Gastrocnemius medialis (tissue), 4 donors: ENCODE data around the gene AXIN1.

ENCODE experiments used
- POLR2A ChIP-seq, 2 donors: fragments of 450-650 bp; IDR thresholded peaks; one replicate each; pipeline ENCODE4 v1.6.1; 2017; ENCODE audit warnings: antibody characterized with exemption in 2 of 2, mild to moderate bottlenecking in 2 of 2, moderate library complexity in 2 of 2
- TF ChIP-seq, protein P1 (sequence below), 5 experiments: fragments of 450-650 bp in 3 of 5; fragments of 200-600 bp in 2 of 5; sonication (generic) in 2 of 5; IDR thresholded peaks in 4 of 5; conservative IDR thresholded peaks in 1 of 5; 1 replicate in 4 of 5; 2 replicates in 1 of 5; pipeline ENCODE4 v1.5.1; 2016 to 2019; ENCODE audit warnings: antibody characterized with exemption in 5 of 5, mild to moderate bottlenecking in 3 of 5, moderate library complexity in 3 of 5

DNA sequence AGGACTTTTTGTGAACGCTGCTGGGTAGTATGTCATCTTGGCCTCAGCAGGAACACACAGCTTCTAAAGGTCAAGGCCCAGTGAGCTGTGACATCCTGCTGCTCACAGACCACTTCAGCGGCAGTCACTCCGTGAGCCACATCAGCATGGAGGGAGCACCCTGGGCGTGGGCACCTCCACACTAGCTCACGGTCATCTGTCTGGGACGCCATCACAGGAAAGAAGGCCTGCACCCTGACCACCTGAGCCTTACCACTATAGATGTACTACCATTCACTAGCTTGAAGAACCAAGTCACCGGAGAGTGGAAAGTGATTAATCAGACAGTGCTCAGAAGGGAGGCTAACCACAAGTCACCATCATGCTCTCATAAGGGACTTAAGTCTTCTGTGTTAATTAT, 3.3 kb downstream of the AXIN1 start:
- TF ChIP-seq, protein P1, sequence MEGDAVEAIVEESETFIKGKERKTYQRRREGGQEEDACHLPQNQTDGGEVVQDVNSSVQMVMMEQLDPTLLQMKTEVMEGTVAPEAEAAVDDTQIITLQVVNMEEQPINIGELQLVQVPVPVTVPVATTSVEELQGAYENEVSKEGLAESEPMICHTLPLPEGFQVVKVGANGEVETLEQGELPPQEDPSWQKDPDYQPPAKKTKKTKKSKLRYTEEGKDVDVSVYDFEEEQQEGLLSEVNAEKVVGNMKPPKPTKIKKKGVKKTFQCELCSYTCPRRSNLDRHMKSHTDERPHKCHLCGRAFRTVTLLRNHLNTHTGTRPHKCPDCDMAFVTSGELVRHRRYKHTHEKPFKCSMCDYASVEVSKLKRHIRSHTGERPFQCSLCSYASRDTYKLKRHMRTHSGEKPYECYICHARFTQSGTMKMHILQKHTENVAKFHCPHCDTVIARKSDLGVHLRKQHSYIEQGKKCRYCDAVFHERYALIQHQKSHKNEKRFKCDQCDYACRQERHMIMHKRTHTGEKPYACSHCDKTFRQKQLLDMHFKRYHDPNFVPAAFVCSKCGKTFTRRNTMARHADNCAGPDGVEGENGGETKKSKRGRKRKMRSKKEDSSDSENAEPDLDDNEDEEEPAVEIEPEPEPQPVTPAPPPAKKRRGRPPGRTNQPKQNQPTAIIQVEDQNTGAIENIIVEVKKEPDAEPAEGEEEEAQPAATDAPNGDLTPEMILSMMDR (IDR thresholded peaks at IDR 0.05 in 4 of 5, conservative IDR thresholded peaks at IDR 0.05 in 1 of 5), result no peak
- TF ChIP-seq POLR2A (IDR thresholded peaks at IDR 0.05), result no peak
